ENCODE results near the gene LONP1. TPM values are rescaled to one million over a fixed set of nuclear protein-coding genes. Genes with fewer than 3 reads are reported as not detected.

Gene LONP1
- polyA plus RNA-seq, 2 of the 4 experiments (the other 2 are of a cell fraction): 42.7 to 68.9 TPM

Other genes with a start within 250 kb of the LONP1 start
- 1.2 TPM in 2 replicates for gene TINCR, start 152.2 kb downstream of the LONP1 start, polyA plus RNA-seq (2011; rRNA removed)
- 1.6 to 1.9 TPM (median 1.8 TPM) in 3 replicates for gene TINCR, start 152.2 kb downstream of the LONP1 start, polyA plus RNA-seq (2017; fragmentation: RNase III; extraction: RNeasy Plus Mini Kit Qiagen cat#74134 plus additional on column Dnase treatment)
- 23.4 and 33.2 TPM in 2 replicates for gene SAFB2, start 97.4 kb downstream of the LONP1 start, polyA plus RNA-seq (2011; rRNA removed)
- gene SAFB2, start 97.4 kb downstream of the LONP1 start, polyA plus RNA-seq (2017; fragmentation: RNase III; extraction: RNeasy Plus Mini Kit Qiagen cat#74134 plus additional on column Dnase treatment): 42.2 to 52.3 TPM (median 51.2 TPM) in 3 replicates
- 37.5 and 55.0 TPM in 2 replicates for gene SAFB, start 97.1 kb downstream of the LONP1 start, polyA plus RNA-seq (2011; rRNA removed)
- gene SAFB, start 97.1 kb downstream of the LONP1 start, polyA plus RNA-seq (2017; fragmentation: RNase III; extraction: RNeasy Plus Mini Kit Qiagen cat#74134 plus additional on column Dnase treatment): 69.8 to 74.3 TPM (median 74.0 TPM) in 3 replicates
- 19.1 and 20.5 TPM in 2 replicates for gene MICOS13, start 39.6 kb downstream of the LONP1 start, polyA plus RNA-seq (2011; rRNA removed)
- 43.1 to 48.8 TPM (median 48.6 TPM) in 3 replicates for gene MICOS13, start 39.6 kb downstream of the LONP1 start, polyA plus RNA-seq (2017; fragmentation: RNase III; extraction: RNeasy Plus Mini Kit Qiagen cat#74134 plus additional on column Dnase treatment)
- gene HSD11B1L, start 39.1 kb downstream of the LONP1 start, polyA plus RNA-seq (2011; rRNA removed): 2.5 and 2.8 TPM in 2 replicates
- 2.7 to 4.8 TPM (median 4.8 TPM) in 3 replicates for gene HSD11B1L, start 39.1 kb downstream of the LONP1 start, polyA plus RNA-seq (2017; fragmentation: RNase III; extraction: RNeasy Plus Mini Kit Qiagen cat#74134 plus additional on column Dnase treatment)
- gene RPL36, start 29.9 kb downstream of the LONP1 start, polyA plus RNA-seq (2011; rRNA removed): 329 and 368 TPM in 2 replicates
- 1,385 to 1,590 TPM (median 1,396 TPM) in 3 replicates for gene RPL36, start 29.9 kb downstream of the LONP1 start, polyA plus RNA-seq (2017; fragmentation: RNase III; extraction: RNeasy Plus Mini Kit Qiagen cat#74134 plus additional on column Dnase treatment)
- 0.03 TPM in 1 of 2 replicates, not detected in the other for gene CATSPERD, start 491 bp upstream of the LONP1 start, polyA plus RNA-seq (2011; rRNA removed)
- gene CATSPERD, start 491 bp upstream of the LONP1 start, polyA plus RNA-seq (2017; fragmentation: RNase III; extraction: RNeasy Plus Mini Kit Qiagen cat#74134 plus additional on column Dnase treatment): 0.17 TPM in 1 of 3 replicates, not detected in the others
- gene PRR22, start 64.6 kb upstream of the LONP1 start, polyA plus RNA-seq (2011; rRNA removed): 0.46 and 0.65 TPM in 2 replicates
- gene PRR22, start 64.6 kb upstream of the LONP1 start, polyA plus RNA-seq (2017; fragmentation: RNase III; extraction: RNeasy Plus Mini Kit Qiagen cat#74134 plus additional on column Dnase treatment): 2.0 to 2.3 TPM (median 2.2 TPM) in 3 replicates
- 15.5 and 16.3 TPM in 2 replicates for gene DUS3L, start 71.0 kb upstream of the LONP1 start, polyA plus RNA-seq (2011; rRNA removed)
- gene DUS3L, start 71.0 kb upstream of the LONP1 start, polyA plus RNA-seq (2017; fragmentation: RNase III; extraction: RNeasy Plus Mini Kit Qiagen cat#74134 plus additional on column Dnase treatment): 26.9 to 29.4 TPM (median 27.9 TPM) in 3 replicates
- gene NRTN, start 84.9 kb upstream of the LONP1 start, polyA plus RNA-seq (2011; rRNA removed): 0.32 and 0.38 TPM in 2 replicates
- 0.45 to 0.61 TPM (median 0.50 TPM) in 3 replicates for gene NRTN, start 84.9 kb upstream of the LONP1 start, polyA plus RNA-seq (2017; fragmentation: RNase III; extraction: RNeasy Plus Mini Kit Qiagen cat#74134 plus additional on column Dnase treatment)
- 0.12 TPM in 1 of 2 replicates, not detected in the other for gene FUT6, start 119.6 kb upstream of the LONP1 start, polyA plus RNA-seq (2011; rRNA removed)
- not detected in 3 replicates for gene FUT6, start 119.6 kb upstream of the LONP1 start, polyA plus RNA-seq (2017; fragmentation: RNase III; extraction: RNeasy Plus Mini Kit Qiagen cat#74134 plus additional on column Dnase treatment)
- gene FUT3, start 131.3 kb upstream of the LONP1 start, polyA plus RNA-seq (2011; rRNA removed): 0.09 and 0.20 TPM in 2 replicates
- 0.09 TPM in 1 of 3 replicates, not detected in the others for gene FUT3, start 131.3 kb upstream of the LONP1 start, polyA plus RNA-seq (2017; fragmentation: RNase III; extraction: RNeasy Plus Mini Kit Qiagen cat#74134 plus additional on column Dnase treatment)
- gene FUT5, start 150.4 kb upstream of the LONP1 start, polyA plus RNA-seq (2011; rRNA removed): 0.04 TPM in 1 of 2 replicates, not detected in the other
- not detected in 3 replicates for gene FUT5, start 150.4 kb upstream of the LONP1 start, polyA plus RNA-seq (2017; fragmentation: RNase III; extraction: RNeasy Plus Mini Kit Qiagen cat#74134 plus additional on column Dnase treatment)
- 75.0 and 98.5 TPM in 2 replicates for gene NDUFA11, start 183.6 kb upstream of the LONP1 start, polyA plus RNA-seq (2011; rRNA removed)
- 170 to 173 TPM (median 171 TPM) in 3 replicates for gene NDUFA11, start 183.6 kb upstream of the LONP1 start, polyA plus RNA-seq (2017; fragmentation: RNase III; extraction: RNeasy Plus Mini Kit Qiagen cat#74134 plus additional on column Dnase treatment)
- gene VMAC, start 184.7 kb upstream of the LONP1 start, polyA plus RNA-seq (2011; rRNA removed): 1.1 and 1.5 TPM in 2 replicates
- gene VMAC, start 184.7 kb upstream of the LONP1 start, polyA plus RNA-seq (2017; fragmentation: RNase III; extraction: RNeasy Plus Mini Kit Qiagen cat#74134 plus additional on column Dnase treatment): 0.79 to 1.6 TPM (median 1.4 TPM) in 3 replicates
- gene CAPS, start 194.1 kb upstream of the LONP1 start, polyA plus RNA-seq (2011; rRNA removed): 1.2 and 1.4 TPM in 2 replicates
- 1.5 to 2.0 TPM (median 1.7 TPM) in 3 replicates for gene CAPS, start 194.1 kb upstream of the LONP1 start, polyA plus RNA-seq (2017; fragmentation: RNase III; extraction: RNeasy Plus Mini Kit Qiagen cat#74134 plus additional on column Dnase treatment)

Data from A549 (cell line).